ENCODE data around the gene GPBAR1. TPM values are rescaled to one million over a fixed set of nuclear protein-coding genes. Genes with fewer than 3 reads are reported as not detected.

The GPBAR1 gene
- total and polyA plus RNA-seq, 4 donors = 0.42 to 2.7 (median 1.8) TPM

DNA sequence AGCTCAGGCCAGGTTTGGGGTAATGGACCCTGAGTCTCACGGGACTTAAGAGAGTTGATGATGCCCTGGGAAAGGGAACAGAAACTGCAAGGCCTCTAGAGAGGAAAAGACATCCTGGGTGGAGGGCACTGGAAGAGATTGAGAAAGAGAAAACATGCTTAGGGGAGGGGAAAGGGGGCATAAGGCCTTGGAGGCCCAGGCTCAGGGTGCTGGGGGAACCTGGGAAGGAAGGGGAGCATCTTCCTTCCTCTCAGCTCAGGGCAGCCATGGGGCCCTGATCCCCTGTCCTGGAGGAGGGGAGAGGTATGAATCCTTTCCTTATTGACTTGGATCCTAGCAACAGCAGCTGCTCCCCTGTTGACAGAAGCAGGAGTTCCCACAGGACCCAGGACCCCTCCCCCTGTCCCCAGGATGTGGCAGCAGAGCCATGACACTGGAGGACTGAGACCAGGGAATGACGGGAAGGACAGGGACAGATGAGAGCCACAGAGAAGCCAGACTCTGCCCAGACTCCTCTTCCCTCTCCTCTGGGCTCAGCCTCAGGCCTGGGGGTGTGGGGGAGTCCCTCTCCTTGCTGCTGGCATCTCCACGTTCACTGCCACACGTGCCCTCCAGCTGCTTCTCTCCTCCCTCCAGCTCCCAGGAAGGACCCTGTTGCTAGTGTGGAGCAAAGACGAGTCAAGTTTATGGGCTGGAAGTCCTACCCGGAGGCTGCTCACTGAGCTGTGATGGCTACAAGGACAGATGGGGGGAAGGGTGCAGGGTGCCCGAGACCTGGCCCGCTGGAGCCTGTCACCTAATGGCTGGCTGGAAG, 815 bp downstream of the GPBAR1 start:
- Histone ChIP-seq H3K9me3 (ENCODE audit: control insufficient read depth in 4 of 4, low read length in 3 of 4) (no peaks in the 10 kb centered on the region), H3K27ac (ENCODE audit: low read depth in 1 of 2, low read length in 2 of 2) (peak overlapping the region in 1 of 2 donors; percentile 26), H3K36me3 (ENCODE audit: control insufficient read depth in 4 of 4, insufficient read depth in 3 of 4, low read depth in 1 of 4, low read length in 3 of 4) (peaks cover 5 to 24% (median 10%) of the 10 kb centered on the region in 4 donors), H3K27me3 (ENCODE audit: control insufficient read depth in 4 of 4, insufficient read depth in 4 of 4, low read length in 3 of 4) (no peaks in the 10 kb centered on the region), H3K4me1 (ENCODE audit: control insufficient read depth in 4 of 4, insufficient read depth in 4 of 4, low read length in 3 of 4) (peaks cover 1 to 35% (median 14%) of the 10 kb centered on the region in 4 donors), H3K4me3 (ENCODE audit: low read depth in 1 of 3, low read length in 3 of 3) (no peak overlapping the region), H3K9ac (ENCODE audit: low read depth in 1 of 2, low read length in 2 of 2) (no peak overlapping the region)
- DNase-seq (ENCODE audit: low spot score) = no peak
- TF ChIP-seq YY1 (IDR thresholded peaks at IDR 0.05) (no peak), HNF4A (conservative IDR thresholded peaks at IDR 0.05) (no peak), GABPA (IDR thresholded peaks at IDR 0.05 in 1 of 2, conservative IDR thresholded peaks at IDR 0.05 in 1 of 2) (no peak), EGR1 (IDR thresholded peaks at IDR 0.05; ENCODE audit: low read depth in 2 of 2) (no peak), NR2F2 (IDR thresholded peaks at IDR 0.05) (no peak), JUND (IDR thresholded peaks at IDR 0.05) (no peak), HNF4G (IDR thresholded peaks at IDR 0.05) (no peak)
- TF ChIP-seq, protein P1, sequence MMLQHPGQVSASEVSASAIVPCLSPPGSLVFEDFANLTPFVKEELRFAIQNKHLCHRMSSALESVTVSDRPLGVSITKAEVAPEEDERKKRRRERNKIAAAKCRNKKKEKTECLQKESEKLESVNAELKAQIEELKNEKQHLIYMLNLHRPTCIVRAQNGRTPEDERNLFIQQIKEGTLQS (IDR thresholded peaks at IDR 0.05) = no peak
- TF ChIP-seq, protein P2, sequence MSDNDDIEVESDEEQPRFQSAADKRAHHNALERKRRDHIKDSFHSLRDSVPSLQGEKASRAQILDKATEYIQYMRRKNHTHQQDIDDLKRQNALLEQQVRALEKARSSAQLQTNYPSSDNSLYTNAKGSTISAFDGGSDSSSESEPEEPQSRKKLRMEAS (IDR thresholded peaks at IDR 0.05) = no peak
- TF ChIP-seq, protein P3, sequence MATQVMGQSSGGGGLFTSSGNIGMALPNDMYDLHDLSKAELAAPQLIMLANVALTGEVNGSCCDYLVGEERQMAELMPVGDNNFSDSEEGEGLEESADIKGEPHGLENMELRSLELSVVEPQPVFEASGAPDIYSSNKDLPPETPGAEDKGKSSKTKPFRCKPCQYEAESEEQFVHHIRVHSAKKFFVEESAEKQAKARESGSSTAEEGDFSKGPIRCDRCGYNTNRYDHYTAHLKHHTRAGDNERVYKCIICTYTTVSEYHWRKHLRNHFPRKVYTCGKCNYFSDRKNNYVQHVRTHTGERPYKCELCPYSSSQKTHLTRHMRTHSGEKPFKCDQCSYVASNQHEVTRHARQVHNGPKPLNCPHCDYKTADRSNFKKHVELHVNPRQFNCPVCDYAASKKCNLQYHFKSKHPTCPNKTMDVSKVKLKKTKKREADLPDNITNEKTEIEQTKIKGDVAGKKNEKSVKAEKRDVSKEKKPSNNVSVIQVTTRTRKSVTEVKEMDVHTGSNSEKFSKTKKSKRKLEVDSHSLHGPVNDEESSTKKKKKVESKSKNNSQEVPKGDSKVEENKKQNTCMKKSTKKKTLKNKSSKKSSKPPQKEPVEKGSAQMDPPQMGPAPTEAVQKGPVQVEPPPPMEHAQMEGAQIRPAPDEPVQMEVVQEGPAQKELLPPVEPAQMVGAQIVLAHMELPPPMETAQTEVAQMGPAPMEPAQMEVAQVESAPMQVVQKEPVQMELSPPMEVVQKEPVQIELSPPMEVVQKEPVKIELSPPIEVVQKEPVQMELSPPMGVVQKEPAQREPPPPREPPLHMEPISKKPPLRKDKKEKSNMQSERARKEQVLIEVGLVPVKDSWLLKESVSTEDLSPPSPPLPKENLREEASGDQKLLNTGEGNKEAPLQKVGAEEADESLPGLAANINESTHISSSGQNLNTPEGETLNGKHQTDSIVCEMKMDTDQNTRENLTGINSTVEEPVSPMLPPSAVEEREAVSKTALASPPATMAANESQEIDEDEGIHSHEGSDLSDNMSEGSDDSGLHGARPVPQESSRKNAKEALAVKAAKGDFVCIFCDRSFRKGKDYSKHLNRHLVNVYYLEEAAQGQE (IDR thresholded peaks at IDR 0.05) = no peak
- WGBS = 74% methylated on average over 8 of the region's 8 CpGs

DNA sequence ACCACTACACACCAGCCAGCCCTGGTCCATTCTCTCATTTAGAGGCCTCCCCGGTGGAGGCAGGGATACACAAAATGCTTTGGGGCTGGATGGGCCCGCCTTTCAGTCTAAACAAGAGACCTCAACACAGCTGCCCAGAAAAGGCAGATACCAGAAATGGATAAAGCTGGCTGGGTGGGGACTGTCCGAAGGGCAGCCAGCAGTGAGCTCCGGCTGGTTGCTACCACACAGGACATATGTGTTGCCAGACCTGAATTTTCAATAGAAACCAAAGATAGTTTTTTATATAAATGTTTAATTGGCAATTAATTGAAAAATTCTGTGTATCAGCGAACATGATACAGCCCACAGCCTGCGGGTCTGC, 1.4 kb downstream of the GPBAR1 start:
- H3K4me3 ChIP-seq (ENCODE audit: low read depth in 1 of 3, low read length in 3 of 3) = no peak overlapping the region
- WGBS = 92% methylated on average over 6 of the region's 6 CpGs
- H3K9me3 ChIP-seq (ENCODE audit: control insufficient read depth in 4 of 4, low read length in 3 of 4) = no peaks in the 10 kb centered on the region
- H3K27ac ChIP-seq (ENCODE audit: low read depth in 1 of 2, low read length in 2 of 2) = peak overlapping the region in 1 of 2 donors; percentile 26
- H3K4me1 ChIP-seq (ENCODE audit: control insufficient read depth in 4 of 4, insufficient read depth in 4 of 4, low read length in 3 of 4) = peaks cover 1 to 35% (median 15%) of the 10 kb centered on the region in 4 donors
- H3K36me3 ChIP-seq (ENCODE audit: control insufficient read depth in 4 of 4, insufficient read depth in 3 of 4, low read depth in 1 of 4, low read length in 3 of 4) = peaks cover 8 to 29% (median 13%) of the 10 kb centered on the region in 4 donors
- TF ChIP-seq FOXA2 (IDR thresholded peaks at IDR 0.05) (no peak), HNF4A (conservative IDR thresholded peaks at IDR 0.05) (no peak)
- TF ChIP-seq, protein P2 (IDR thresholded peaks at IDR 0.05) = no peak
- TF ChIP-seq, protein P4, sequence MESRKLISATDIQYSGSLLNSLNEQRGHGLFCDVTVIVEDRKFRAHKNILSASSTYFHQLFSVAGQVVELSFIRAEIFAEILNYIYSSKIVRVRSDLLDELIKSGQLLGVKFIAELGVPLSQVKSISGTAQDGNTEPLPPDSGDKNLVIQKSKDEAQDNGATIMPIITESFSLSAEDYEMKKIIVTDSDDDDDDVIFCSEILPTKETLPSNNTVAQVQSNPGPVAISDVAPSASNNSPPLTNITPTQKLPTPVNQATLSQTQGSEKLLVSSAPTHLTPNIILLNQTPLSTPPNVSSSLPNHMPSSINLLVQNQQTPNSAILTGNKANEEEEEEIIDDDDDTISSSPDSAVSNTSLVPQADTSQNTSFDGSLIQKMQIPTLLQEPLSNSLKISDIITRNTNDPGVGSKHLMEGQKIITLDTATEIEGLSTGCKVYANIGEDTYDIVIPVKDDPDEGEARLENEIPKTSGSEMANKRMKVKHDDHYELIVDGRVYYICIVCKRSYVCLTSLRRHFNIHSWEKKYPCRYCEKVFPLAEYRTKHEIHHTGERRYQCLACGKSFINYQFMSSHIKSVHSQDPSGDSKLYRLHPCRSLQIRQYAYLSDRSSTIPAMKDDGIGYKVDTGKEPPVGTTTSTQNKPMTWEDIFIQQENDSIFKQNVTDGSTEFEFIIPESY (IDR thresholded peaks at IDR 0.05) = no peak
- DNase-seq (ENCODE audit: low spot score) = no peak
- H3K27me3 ChIP-seq (ENCODE audit: control insufficient read depth in 4 of 4, insufficient read depth in 4 of 4, low read length in 3 of 4) = no peaks in the 10 kb centered on the region
- H3K9ac ChIP-seq (ENCODE audit: low read depth in 1 of 2, low read length in 2 of 2) = no peak overlapping the region

Data from liver (tissue), 9 donors.